Keratinocyte (primary cell): ENCODE measurements around the gene ACAT2. TPM values are rescaled to one million over a fixed set of nuclear protein-coding genes. Genes with fewer than 3 reads are reported as not detected.

ENCODE experiments used
- DNase-seq: peaks from one replicate; pipeline ENCODE4 v3.0.0-alpha.2; 2011; ENCODE audit warnings: low read depth, missing footprints, low spot score
- FAIRE-seq: peaks from 2 replicates; lab custom pipeline; 2011; peaks lifted over from hg19 to GRCh38; lab: Jason Lieb, UNC
- H2AFZ ChIP-seq: 2 replicates; pipeline ENCODE4 v1.6.0; 2012; ENCODE audit warnings: low read length, control low read depth, inconsistent platforms; ENCODE audit not compliant: control insufficient read depth
- H3K27ac ChIP-seq: 2 replicates; pipeline ENCODE4 v1.5.1; 2011; ENCODE audit warnings: low read length; ENCODE audit not compliant: control insufficient read depth, insufficient read depth
- H3K27me3 ChIP-seq: 3 replicates; pipeline ENCODE4 v1.6.0; 2011; ENCODE audit warnings: low read length; ENCODE audit not compliant: control insufficient read depth, insufficient read depth; ENCODE audit errors: extremely low read depth
- H3K36me3 ChIP-seq, 2 experiments: 2 replicates in 1 of 2; 3 replicates in 1 of 2; pipeline ENCODE4 v1.5.1; 2011; ENCODE audit warnings: low read length in 2 of 2, mild to moderate bottlenecking in 1 of 2; ENCODE audit not compliant: control insufficient read depth in 2 of 2, insufficient read depth in 2 of 2; ENCODE audit errors: extremely low read depth in 1 of 2
- H3K4me1 ChIP-seq: 3 replicates; pipeline ENCODE4 v1.5.1; 2011; ENCODE audit warnings: low read length; ENCODE audit not compliant: control insufficient read depth, insufficient read depth; ENCODE audit errors: extremely low read depth
- H3K4me2 ChIP-seq: 3 replicates; pipeline ENCODE4 v1.6.0; 2011; ENCODE audit warnings: low read depth, low read length; ENCODE audit not compliant: control insufficient read depth, insufficient read depth; ENCODE audit errors: extremely low read depth
- H3K4me3 ChIP-seq, 3 experiments: fragments of 200-600 bp in 1 of 3; sonication (generic) in 1 of 3; 2 replicates in 2 of 3; 3 replicates in 1 of 3; pipeline ENCODE4 v1.5.1; 2011 to 2016; ENCODE audit warnings: low read length in 3 of 3, mild to moderate bottlenecking in 3 of 3, control low read depth in 2 of 3, inconsistent platforms in 1 of 3, low read depth in 1 of 3, mixed read lengths in 1 of 3, mixed run types in 1 of 3, moderate library complexity in 1 of 3; ENCODE audit not compliant: control insufficient read depth in 2 of 3, insufficient read depth in 2 of 3; ENCODE audit errors: extremely low read depth in 1 of 3
- H3K79me2 ChIP-seq: 2 replicates; pipeline ENCODE4 v1.6.0; 2012; ENCODE audit warnings: low read length; ENCODE audit not compliant: control insufficient read depth, insufficient read depth
- H3K9ac ChIP-seq: 3 replicates; pipeline ENCODE4 v1.6.0; 2011; ENCODE audit warnings: low read length; ENCODE audit not compliant: control insufficient read depth, insufficient read depth; ENCODE audit errors: extremely low read depth
- H3K9me1 ChIP-seq: 3 replicates; pipeline ENCODE4 v1.6.0; 2011; ENCODE audit warnings: low read length; ENCODE audit not compliant: control insufficient read depth, insufficient read depth; ENCODE audit errors: extremely low read depth
- H3K9me3 ChIP-seq: 2 replicates; pipeline ENCODE4 v1.5.1; 2012; ENCODE audit warnings: low read depth, low read length; ENCODE audit not compliant: control insufficient read depth
- H4K20me1 ChIP-seq: 3 replicates; pipeline ENCODE4 v1.6.0; 2011; ENCODE audit warnings: low read length; ENCODE audit not compliant: control insufficient read depth, insufficient read depth; ENCODE audit errors: extremely low read depth
- CTCF ChIP-seq, 3 experiments: IDR thresholded peaks in 1 of 3; conservative IDR thresholded peaks in 1 of 3; optimal IDR thresholded peaks in 1 of 3; 2 replicates in 2 of 3; 3 replicates in 1 of 3; pipeline versions ENCODE3 to v1.5.1; 2011; ENCODE audit warnings: low read length in 3 of 3, mild to moderate bottlenecking in 3 of 3, moderate library complexity in 2 of 3, control low read depth in 1 of 3, inconsistent platforms in 1 of 3; ENCODE audit not compliant: insufficient read depth in 2 of 3; ENCODE audit errors: extremely low read depth in 1 of 3
- EZH2 ChIP-seq: IDR thresholded peaks from one replicate; pipeline ENCODE4 v1.6.1; 2012; ENCODE audit warnings: inconsistent platforms, mild to moderate bottlenecking, low read length, moderate library complexity
- dilution Hi-C: fragments of 300-500 bp; cut with MboI; formaldehyde crosslinking; loops from one replicate; pipeline ENCODE4 v1.7.0; 2020; ENCODE audit warnings: low sequenced_read_pairs; ENCODE audit not compliant: extremely low pct_ligation_motif_present
- polyA plus RNA-seq, 5 experiments: library from polyadenylated mRNA; depleted of rRNA in 3 of 5; stranded (reverse) in 3 of 5; stranded (forward) in 1 of 5; unstranded in 1 of 5; fragments of >200 nt; gene quantifications; 1 replicate in 1 of 5; 2 replicates in 3 of 5; 3 replicates in 1 of 5; pipeline versions ENCODE4 v1.2.1 to v1.2.3, GENCODE V29; 2011 to 2012; ENCODE audit warnings: missing spikeins in 2 of 5, low read depth in 1 of 5, low replicate concordance in 1 of 5

ACAT2 gene
- polyA plus RNA-seq, 1 donor (not counting 4 experiments of a cell fraction or from before 2014, with no cell fraction given) = 205 TPM

DNA sequence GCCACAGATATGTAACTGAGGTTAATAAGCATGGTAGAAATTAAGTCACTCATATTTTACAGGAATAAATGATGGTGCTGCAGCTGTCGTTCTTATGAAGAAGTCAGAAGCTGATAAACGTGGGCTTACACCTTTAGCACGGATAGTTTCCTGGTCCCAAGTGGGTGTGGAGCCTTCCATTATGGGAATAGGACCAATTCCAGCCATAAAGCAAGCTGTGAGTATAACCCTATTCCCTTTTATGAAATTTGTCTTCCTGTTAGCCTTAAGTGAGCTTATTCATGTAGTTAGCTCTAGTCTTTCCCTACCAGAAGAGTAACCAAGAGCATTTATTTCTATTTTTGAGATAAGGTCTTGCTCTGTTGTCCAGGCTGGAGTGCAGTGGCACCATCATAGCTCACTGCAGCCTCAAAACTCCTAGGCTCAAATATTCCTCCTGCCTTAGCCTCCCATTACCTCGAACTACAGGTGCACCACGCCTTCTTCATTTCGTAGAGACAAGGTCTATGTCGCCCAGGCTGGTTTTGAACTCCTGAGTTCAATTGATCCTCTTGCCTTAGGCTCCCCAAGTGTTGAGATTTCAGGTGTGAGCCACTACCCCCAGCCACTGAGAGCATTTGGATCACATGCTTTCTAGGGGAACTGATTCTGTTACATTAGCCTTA is 15.5 kb downstream of the ACAT2 start:
- TF ChIP-seq EZH2 (no peak), CTCF (optimal IDR thresholded peaks at IDR 0.05 in 1 of 3, IDR thresholded peaks at IDR 0.05 in 1 of 3, conservative IDR thresholded peaks at IDR 0.05 in 1 of 3; ENCODE audit: extremely low read depth in 1 of 3, insufficient read depth in 2 of 3, low read length in 3 of 3) (no peak)
- no peak overlapping the region for H3K9ac ChIP-seq
- dilution Hi-C loops = no loop called here
- no peaks in the 10 kb centered on the region for H3K9me1 ChIP-seq
- H3K9me3 ChIP-seq = no peaks in the 10 kb centered on the region
- no peak for DNase-seq
- peaks cover 6% of the 10 kb centered on the region for H3K79me2 ChIP-seq
- H3K27me3 ChIP-seq = no peaks in the 10 kb centered on the region
- no peak for FAIRE-seq
- no peaks in the 10 kb centered on the region for H3K4me1 ChIP-seq
- H4K20me1 ChIP-seq = no peaks in the 10 kb centered on the region
- H3K36me3 ChIP-seq = peaks cover 26 to 69% of the 10 kb centered on the region in 2 experiments
- H3K4me3 ChIP-seq = no peak overlapping the region
- H2AFZ ChIP-seq = no peak overlapping the region
- no peak overlapping the region for H3K27ac ChIP-seq
- H3K4me2 ChIP-seq = no peak overlapping the region

DNA sequence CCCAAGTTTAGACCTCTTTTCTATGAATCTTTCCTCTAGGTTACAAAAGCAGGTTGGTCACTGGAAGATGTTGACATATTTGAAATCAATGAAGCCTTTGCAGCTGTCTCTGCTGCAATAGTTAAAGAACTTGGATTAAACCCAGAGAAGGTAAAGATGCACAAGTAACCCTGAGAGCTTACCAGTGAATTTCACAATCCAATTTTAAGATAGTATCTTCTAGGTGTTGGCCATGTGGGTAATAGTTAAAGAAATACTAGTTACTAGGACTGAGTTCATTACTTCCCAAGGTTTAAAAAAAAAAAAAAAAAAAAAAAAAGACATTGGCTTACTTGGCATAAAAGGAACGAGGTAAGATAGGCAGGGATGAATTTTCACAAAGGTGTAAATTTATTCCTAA is 16.3 kb downstream of the ACAT2 start:
- no peak for TF ChIP-seq EZH2
- no peak for TF ChIP-seq CTCF (optimal IDR thresholded peaks at IDR 0.05 in 1 of 3, IDR thresholded peaks at IDR 0.05 in 1 of 3, conservative IDR thresholded peaks at IDR 0.05 in 1 of 3; ENCODE audit: extremely low read depth in 1 of 3, insufficient read depth in 2 of 3, low read length in 3 of 3)
- H3K27ac ChIP-seq = no peak overlapping the region
- H3K4me2 ChIP-seq = no peak overlapping the region
- no peaks in the 10 kb centered on the region for H3K4me1 ChIP-seq
- H3K9me3 ChIP-seq = no peaks in the 10 kb centered on the region
- H3K27me3 ChIP-seq = no peaks in the 10 kb centered on the region
- H3K36me3 ChIP-seq = peaks cover 28 to 76% of the 10 kb centered on the region in 2 experiments
- peaks cover 14% of the 10 kb centered on the region for H3K79me2 ChIP-seq
- dilution Hi-C loops = no loop called here
- H3K4me3 ChIP-seq = no peak overlapping the region
- no peaks in the 10 kb centered on the region for H4K20me1 ChIP-seq
- H3K9me1 ChIP-seq = no peaks in the 10 kb centered on the region
- no peak overlapping the region for H3K9ac ChIP-seq
- no peak overlapping the region for H2AFZ ChIP-seq
- no peak for FAIRE-seq
- DNase-seq = no peak
